NCI-H187 (cell line): ENCODE results near the gene PALLD.

ENCODE experiments used
- DNase-seq, 2 experiments: peaks; one replicate each; lab custom pipeline; 2025; lab: John Stamatoyannopoulos, UW

The PALLD gene

DNA sequence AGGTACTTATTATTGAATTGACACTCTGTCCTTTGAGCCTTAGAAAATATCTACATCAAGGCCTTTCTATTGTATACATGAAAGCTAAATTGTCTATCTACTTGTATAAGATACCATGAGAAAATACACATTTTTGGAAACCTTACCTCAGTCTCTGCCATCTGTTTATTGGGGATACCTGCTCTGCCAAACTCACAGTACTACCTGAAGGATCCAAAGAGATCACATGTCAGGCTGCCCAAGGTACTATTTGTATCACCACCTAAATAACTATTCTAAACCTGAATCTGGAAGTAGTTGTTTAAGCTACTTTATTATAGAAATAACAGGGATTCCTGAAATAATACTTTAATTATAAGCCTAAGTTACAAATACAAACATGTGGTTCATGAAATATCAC is 126.2 kb downstream of the PALLD start:
- DNase-seq, result no peak

DNA sequence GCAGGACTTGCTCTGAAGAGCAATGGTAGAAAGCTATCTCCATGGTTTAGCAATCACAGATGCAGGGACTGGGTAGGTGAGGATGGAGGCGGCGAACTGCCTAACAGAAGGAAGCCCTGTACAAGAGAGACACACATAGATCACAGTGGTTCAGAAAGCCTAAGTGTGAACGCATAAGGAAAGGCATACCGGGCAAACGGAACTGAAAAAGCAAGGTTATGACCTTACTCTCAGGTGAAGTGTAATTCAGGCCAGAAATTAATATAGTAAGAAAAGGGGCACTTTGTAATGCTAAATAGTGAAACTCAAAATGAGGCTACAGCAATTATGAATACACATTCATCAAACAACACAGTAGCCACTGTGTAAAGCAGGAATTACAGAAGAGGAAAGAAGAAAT is 126.6 kb downstream of the PALLD start:
- no peak for DNase-seq

DNA sequence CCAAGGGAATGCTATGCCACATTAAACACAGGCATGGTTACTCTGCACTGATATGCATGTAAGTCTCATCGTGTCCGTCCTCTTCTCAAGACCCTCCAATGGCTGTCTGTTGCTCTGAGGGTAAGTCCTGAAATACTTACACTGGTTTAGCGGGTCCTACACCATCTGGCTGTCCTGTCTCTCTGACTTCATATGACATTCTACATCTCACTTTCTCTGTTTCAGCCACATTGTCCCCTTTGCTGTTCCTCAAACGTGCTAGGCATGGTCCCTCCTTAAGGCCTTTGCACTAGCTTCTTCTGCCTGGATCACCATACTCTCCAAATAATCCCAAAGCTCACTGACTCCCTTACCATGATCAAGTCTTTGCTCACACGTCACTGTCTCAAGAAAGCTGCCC is 131.4 kb downstream of the PALLD start:
- no peak for DNase-seq

DNA sequence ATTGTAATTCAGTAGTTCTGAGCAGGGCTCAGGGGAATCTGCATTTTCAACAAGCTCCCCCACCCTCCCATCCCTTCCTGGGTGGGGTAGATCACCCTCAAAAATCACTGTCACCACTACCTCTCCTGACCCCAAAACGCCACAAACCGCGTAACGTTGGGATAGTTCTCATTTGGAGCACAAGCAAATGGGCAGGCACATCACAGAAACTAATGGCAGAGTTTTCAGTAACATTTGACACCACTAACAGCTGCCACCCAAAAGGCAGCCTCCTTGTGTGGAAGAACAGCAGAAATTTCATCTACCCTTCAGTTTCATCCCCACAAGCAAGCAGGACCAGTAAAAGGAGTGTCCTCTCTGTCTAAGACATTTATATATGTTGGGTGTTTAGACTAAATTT is 132.7 kb downstream of the PALLD start:
- no peak for DNase-seq

DNA sequence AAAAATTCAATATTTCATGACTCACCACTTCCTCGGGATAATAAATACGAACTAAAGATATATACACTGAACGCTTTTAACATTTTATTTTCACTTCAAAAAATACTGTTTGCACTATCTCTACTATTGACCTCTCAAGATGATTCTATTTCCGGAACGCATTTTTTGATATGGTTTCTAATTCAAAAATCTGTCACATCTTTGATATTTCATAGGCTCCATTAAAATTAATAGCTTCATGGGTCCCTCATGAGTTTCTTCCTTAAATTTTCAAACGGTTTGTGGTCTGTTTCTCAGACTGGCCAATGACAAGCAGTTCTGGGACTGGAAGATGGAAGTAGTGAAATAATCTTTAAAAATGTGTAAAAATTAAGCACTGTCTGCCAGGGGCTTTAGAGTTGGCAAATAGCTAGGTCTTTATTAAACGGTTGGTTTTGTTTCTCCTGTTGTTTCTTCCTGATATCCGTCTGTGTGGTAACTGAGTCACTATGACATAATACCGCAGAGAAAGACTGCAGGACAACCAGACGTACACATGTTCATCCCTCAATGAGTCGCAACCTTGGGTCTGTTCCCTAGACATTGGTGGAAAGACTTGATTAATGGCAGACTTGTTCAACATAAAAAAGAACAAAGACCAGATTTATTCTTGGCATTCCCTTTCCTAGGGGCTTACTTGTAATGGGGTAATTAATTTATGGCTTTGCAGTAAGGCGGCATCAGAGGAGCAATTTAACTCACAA is 133.8 kb downstream of the PALLD start:
- no peak for DNase-seq

DNA sequence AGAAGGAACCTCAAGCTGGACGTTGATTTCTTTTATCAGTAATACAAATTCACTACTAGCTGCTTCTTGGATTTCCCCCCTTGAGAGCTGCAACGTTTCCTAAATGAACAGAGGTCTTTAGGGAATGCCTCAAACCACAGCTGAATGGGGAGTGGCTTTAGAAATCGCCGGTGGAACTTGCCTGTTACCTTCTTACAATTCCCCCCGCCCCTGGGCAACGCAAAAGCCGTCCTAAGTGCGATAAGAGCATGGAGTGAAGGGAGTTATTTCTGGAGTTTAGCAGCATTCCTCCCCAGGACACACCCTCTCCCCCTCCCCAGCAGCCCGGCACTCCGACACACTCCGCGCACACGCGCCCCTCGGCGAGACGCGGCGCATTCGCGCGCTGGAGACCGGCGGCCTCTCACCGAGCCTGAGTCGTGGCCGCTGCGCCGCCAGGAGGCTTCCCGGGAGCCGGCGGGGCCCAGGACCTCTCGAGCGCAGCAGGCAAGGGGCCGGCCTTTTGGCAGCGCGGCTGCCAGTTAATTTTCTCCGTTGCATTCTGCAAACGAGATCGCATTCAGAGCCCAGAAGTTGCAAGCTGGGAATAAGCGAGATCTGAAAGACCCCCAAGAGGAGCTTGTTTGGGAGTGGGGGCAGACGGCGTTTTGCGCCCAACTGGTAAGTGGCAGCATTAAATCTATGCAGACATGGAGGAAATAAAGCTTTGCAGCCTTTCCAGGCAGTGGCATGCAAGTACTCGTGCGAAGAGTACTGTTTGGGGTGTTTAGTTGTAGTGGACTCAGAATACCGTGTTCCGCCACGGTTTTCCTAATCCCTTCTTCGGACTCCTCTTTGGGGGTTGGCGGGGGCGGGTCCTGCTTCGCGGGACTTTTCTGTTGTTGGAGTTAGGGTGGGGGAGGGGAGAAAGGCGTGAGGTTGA is 134.7 kb downstream of the PALLD start:
- peak in 1 of 2 experiments; percentile 9 for DNase-seq

DNA sequence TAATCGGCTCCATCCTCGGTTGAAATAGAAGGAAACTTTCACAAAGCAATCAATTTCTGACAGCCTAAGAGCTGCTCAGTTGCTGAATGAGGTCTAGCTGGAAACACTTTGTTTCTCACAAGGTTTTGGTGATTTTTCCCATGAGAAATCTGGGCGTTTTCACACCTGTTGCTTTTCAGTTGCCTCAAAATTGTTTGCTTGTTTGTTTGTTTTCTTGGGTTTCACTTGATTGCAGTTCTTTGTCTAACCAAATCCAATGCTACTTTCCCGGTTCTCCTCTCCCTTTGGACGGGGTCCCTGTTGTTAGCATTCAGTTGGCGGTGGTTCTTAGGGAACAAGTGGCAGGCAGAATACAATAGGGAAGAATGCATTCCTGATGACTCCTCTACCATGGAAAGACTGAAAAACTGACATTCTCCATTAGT is 135.5 kb downstream of the PALLD start:
- no peak for DNase-seq

DNA sequence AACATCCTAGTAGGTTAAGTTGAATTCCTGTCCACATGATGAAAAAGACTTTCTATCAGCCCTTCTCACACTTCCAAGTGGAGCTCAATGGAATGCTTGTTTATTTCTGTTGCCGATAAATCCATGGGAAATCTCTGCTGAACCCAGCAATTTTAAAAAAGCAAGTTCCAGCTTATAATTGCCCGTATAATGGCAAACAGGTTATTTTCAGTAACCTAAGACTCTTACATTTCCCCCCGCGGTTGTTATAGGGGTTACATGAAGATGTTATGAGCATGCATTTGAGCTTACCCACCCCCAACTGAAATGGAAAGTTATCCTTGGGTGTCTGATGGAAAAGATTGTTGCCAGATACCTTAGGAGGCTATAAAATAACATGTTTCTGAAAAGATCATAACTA is 136.2 kb downstream of the PALLD start:
- DNase-seq, result no peak

DNA sequence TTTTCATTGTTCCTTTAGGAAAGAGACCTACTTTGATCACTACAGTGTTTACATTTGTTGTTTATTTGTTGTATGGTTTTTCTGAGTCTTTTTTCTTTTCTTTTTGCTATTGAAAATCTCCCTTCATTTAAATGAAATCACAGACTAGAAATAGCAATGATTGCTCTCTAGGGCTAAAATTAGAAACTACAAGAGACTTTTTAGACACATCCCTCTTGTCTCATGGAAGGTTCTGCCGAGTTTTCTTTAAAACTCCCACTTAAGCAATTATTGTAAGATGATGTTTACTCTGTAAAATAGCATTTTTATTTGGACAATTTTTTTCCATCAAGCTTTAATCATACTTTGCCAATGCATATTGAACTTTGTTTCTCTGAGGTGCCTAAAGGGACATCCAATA is 136.6 kb downstream of the PALLD start:
- DNase-seq, result no peak

DNA sequence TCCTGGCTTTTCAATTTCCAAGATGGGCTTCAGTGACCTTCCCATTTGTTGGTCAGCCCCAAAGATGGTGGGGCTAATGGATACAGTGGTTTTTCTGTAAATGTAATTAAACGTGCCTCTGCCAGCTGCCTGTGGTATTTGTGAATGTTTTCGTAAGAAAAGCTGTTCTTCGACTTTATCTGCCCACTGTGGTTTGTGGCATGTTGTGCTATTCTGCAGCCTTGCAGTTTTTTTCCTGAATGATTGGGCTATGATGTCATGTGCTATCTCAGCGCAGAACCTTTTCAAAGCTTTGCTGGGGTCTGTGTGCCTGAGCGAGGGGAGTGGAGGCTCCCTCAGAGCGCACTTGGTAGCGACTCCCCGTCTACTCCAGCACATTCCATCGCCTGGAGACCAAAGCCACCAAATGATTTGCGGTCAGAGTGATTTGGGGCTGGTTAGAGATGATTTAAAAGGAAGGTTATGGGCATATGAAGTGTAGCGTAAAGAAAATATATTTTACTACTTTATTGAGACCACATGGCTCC is 137.5 kb downstream of the PALLD start:
- DNase-seq, result no peak

DNA sequence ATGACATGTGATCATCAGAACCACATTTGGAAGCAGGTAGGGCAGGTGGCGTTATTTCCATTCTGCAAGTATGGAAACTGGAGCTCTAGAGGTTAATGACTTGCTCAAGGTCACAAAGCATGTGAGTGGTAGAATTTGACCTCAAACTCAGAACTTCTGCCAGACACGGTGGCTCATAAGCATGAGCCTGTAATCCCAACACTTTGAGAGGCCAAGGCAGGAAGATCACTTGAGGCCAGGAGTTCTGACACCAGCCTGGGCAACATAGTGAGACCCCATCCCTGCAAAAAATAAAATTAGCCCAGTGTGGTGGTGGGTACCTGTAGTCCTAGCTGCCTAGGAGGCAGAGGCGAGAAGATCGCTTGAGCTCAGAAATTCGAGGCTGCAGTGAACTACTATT is 139.2 kb downstream of the PALLD start:
- DNase-seq, result no peak

DNA sequence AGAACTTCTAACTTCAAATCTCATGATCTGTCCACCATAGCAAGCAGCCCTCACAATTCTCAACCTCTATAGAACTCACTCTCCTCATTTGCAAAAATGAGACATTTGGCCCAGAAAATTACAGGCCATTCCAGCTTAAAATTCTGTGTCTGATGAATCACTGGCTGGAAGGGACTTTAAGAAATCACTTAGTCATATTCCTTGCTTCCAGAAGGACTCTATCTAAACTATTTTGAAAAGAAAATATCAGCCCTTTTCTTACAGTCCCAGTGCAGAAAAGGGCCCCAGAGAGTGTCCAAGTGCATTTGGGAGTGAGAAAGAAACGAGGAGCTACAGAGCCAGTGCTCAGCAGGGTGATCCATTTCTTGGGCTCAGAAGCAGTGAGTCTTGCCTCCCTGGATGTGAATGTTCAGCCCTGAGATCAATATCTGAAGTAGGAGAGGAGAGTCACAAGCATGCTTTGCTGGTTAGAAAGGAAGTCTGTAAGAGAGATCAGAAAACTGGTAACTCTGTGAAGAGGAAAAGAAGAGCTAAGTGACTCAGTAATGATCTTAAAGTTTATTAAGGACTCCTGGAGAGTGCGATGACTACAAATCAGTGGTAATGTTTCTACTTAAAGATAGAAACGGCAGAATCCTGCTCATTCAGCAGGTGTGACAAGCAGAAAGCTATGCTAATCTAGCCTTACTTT is 139.8 kb downstream of the PALLD start:
- DNase-seq, result no peak

DNA sequence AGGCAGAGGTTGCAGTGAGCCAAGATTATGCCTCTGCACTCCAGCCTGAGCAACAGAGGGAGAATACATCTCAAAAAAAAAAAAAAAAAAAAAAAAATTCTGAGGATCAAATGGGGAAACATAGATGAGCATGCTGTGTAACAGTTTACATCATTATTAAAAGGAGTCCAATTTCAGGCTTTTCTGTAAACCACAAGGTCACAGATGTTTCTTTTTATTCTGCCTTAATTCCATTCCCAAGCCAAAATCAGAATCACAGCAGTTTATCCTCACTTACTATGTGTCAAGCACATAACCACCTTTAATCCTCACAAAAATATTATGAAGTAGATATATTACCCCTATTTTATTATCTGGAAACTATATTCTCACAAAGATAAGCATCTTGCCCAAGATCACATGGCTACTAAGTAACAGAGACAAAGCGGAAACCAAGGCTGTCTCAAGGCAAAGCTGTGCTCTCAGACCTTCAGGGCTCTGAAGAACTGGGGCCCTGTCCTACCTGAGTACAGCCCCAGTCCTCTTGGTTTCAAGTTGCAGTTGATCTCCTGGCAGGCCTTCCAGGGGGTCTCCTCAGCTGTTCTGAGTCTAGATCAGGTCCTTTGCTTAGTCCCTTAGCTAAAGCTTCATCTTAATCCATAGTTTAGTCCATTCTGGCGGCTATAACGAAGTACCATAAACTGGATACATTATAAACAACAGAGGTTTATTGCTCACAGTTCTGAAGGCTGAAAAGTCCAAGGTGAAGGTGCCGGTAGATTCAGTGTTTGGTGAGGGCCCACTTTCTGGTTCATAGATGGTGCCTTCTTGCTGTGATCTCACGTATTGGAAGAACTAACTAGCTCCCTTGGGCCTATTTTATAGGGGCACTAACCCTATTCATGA is 141.3 kb downstream of the PALLD start:
- DNase-seq, result no peak

DNA sequence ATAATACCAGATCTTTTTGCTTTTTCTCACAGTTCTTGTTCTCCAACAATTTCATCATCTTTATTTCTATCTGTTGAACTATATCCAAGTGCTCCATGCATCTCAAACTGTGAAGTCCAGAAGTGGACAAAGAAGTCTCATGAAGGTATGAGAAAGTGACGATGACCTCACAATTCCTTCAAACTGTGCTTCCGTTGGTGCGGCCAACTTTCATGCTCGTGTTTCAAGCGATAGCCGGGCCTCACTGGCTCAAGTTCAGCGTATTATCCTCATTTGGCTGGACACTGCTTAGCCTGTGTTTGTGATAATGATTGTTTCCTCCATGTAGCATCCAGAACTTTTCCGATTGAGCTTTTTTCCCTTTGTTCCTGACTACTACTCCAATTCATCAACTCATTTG is 143.1 kb downstream of the PALLD start:
- DNase-seq, result no peak

DNA sequence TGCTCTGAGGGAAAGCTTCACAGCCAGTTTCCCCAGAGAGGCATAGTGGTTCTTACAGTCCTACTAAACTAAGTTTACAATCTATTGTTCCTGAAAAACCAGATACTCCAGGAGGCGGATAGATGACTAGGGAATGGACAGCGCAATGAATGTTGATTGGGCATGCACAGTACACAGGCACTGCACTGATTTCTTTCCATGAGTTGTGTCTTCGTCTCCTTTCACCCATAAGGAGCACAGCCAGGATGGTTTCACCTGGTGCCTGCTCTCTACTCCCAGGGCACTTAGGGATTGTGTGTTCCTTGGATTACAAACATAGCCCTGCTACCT is 144.9 kb downstream of the PALLD start:
- no peak for DNase-seq

DNA sequence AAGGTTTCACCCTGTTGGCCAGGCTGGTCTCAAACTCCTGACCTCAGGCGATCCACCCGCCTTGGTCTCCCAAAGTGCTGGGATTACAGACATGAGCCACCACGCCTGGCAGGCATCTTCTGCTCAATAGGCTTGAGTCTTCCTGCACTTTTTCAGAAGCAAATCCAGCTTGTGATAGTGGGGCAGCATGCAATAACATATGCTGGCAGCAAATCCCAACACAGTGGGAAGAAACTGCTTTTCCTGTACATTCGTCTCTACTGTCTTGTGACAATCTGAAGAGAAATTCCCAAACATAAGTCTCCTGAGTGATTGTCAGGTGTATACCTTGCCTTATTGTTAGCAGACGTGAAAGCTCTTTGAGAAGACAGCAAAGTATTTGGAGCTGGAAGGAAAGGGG is 145.7 kb downstream of the PALLD start:
- no peak for DNase-seq

DNA sequence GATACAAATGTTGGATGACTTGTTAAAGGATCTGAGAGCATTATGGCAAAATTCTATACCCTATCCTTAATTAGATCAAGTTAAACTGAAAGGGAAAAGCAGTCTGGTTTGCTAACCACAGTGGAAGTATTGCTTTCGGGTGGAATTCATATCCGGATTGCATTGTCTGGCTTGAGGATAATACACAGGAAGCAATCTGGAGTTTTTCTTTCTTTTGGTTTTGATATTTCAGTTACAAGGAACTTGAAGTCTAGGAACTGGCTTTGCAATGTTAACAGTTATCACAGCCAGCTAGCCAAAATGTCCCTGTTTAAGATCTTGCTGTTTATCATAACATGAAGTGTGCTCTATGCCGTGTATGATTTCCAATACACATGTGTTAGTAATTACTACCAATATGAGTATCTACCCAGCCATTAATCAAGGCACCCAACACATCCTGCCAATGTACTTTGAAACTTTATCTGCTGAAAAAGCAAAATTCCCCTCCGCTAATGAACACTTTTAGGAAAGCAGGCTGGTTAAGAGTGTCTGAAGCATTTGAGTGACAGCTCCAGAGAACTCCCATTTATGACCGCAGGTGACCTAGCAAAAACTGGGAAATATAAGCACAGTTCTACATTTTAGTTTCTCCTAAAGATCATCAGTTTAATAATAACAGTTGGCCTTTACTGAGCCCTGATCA is 146.4 kb downstream of the PALLD start:
- no peak for DNase-seq

DNA sequence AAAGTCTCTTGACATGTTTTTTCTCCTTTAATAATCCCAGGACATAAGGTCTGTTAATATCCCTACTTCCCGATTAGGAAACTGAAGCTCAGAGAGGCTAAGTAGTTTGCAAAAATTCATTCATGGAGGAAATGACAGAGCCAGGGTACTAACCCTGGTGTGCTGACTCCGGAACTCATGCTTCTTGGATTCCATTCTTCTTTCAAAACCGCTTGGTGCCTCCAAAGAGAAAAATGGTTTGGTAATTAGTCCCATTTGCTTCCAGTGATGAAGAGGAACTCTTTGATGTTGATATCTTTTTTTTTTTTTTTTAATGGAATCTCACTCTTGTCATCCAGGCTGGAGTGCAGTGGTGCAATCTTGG is 146.9 kb downstream of the PALLD start:
- DNase-seq, result no peak

DNA sequence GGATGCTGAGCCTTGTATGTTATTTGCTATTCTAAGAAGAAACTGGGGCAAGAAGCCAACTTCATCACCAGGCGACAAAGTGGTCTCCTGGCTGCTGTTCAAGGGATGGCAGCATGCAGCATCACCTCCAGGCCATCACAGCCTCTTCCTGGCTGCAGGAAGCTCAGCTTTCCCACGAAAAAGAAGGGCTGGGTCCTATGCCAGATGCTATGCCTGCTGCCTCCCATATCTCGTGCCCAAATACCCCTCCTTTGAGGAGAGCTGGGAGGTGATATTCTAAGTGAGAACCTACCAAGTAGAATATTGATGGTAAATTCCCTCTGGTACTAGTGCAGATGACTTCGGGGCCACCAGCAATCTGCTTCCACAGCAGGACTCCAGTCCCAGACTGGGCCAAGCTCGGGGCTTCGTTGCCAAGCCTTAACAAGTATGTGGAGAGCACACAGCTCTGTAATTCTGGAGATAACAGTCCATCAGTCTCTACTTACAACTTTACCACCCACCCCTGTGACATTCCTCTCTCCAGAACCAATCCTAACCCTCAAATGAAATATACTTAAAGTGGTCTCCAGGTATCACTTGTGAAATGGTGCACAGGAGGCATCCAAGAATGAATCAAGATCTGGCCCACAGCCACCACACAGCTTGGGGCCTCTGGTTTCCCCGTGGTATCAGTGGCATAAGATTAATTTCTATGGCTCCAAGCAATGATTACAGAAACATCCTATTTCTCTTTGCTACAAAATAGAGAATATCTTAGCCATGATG is 149.3 kb downstream of the PALLD start:
- no peak for DNase-seq

DNA sequence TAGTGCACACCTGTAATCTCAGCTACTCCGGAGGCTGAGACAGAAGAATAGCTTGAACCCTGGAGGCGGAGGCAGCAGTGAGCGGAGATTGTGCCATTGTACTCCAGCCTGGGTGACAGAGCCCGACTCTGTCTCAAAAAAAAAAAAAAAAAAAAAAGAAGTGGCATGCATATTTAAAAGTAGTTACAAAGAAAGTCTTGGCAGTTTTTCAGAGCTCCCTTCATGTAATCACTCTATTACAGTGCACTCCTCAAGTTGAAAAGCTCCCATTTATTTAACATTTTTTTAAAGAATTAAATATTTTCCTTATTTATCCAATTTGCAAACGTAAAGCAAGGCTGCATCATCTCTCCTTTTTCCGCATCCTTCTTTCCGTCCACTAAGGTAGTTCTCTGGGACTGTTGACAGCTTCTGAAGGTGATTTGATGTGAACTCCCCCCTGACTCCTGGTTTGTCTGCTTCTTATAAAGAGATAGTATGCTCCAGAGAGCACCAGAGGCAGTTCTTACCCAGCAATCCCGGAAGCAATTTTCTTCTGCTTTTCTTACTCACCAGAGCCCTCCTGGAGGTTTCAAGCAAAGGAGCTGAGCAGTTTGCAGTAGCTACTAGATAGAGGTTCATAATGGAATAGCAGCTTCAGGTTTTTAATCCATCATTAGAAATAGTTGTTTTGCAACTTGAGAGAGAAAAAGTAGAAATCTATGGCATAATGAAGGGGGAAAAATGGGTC is 151.0 kb downstream of the PALLD start:
- no peak for DNase-seq
